ENCODE results near the gene ADAP1. TPM values are rescaled to one million over a fixed set of nuclear protein-coding genes. Genes with fewer than 3 reads are reported as not detected.

ADAP1 gene
- total RNA-seq, 3 donors from 2014 or later = 7.5 to 15.5 (median 14.0) TPM

- DNase-seq (ENCODE audit: low spot score in 2 of 2) = no peak
- Histone ChIP-seq H3K27me3 (peaks cover 7 to 52% of the 10 kb centered on the region in 2 donors), H3K27ac (no peak within 1 kb of the TSS), H3K9me3 (no peaks in the 10 kb centered on the region), H3K4me3 (no peak within 1 kb of the TSS), H3K36me3 (no peaks in the 10 kb centered on the region), H3K4me1 (no peaks in the 10 kb centered on the region)
- TF ChIP-seq POLR2AphosphoS5 (IDR thresholded peaks at IDR 0.05) (no peak), CTCF (IDR thresholded peaks at IDR 0.05) (no peak), POLR2A (IDR thresholded peaks at IDR 0.05) (no peak)
- intact Hi-C loops (cut with DNase I; ENCODE audit: low total_unique reads) = no loop called here
Measured at GRCh38 chr7:983004-983615, 28.6 kb upstream of the ADAP1 start, which contains the start of gene CYP2W1. Gene CYP2W1, plus strand, starts transcription at chr7:983181. Its CDS starts 31 bp downstream, at chr7:983212.

GRCh38 chr7:982511-983003, 28.1 kb upstream of the ADAP1 start:
- Histone ChIP-seq H3K4me3 (no peak overlapping the region), H3K36me3 (no peaks in the 10 kb centered on the region), H3K9me3 (no peaks in the 10 kb centered on the region), H3K4me1 (no peaks in the 10 kb centered on the region), H3K27ac (no peak overlapping the region), H3K27me3 (peaks cover 2 to 47% of the 10 kb centered on the region in 2 donors)
- no peak for DNase-seq (ENCODE audit: low spot score in 2 of 2)
- intact Hi-C loops (cut with DNase I; ENCODE audit: low total_unique reads) = no loop called here
- TF ChIP-seq POLR2A (IDR thresholded peaks at IDR 0.05) (no peak), POLR2AphosphoS5 (IDR thresholded peaks at IDR 0.05) (no peak), CTCF (IDR thresholded peaks at IDR 0.05) (no peak)

GRCh38 chr7:981793-982510, 27.5 kb upstream of the ADAP1 start:
- H3K27me3 ChIP-seq = peaks cover 0 to 41% of the 10 kb centered on the region in 2 donors
- intact Hi-C loops (cut with DNase I; ENCODE audit: low total_unique reads) = no loop called here
- no peaks in the 10 kb centered on the region for H3K36me3 ChIP-seq
- no peaks in the 10 kb centered on the region for H3K9me3 ChIP-seq
- TF ChIP-seq CTCF (IDR thresholded peaks at IDR 0.05) = no peak
- TF ChIP-seq POLR2A (IDR thresholded peaks at IDR 0.05) = no peak
- H3K27ac ChIP-seq = no peak overlapping the region
- H3K4me1 ChIP-seq = no peaks in the 10 kb centered on the region
- H3K4me3 ChIP-seq = no peak overlapping the region
- no peak for DNase-seq (ENCODE audit: low spot score in 2 of 2)

- no peak overlapping the region for H3K27ac ChIP-seq
- TF ChIP-seq POLR2AphosphoS5 (IDR thresholded peaks at IDR 0.05) = no peak
- intact Hi-C loops (cut with DNase I; ENCODE audit: low total_unique reads) = no loop called here
Measured at GRCh38 chr7:979886-980571, 25.5 kb upstream of the ADAP1 start.

GRCh38 chr7:979151-979550, 24.7 kb upstream of the ADAP1 start:
- TF ChIP-seq CTCF (IDR thresholded peaks at IDR 0.05) (no peak), POLR2AphosphoS5 (IDR thresholded peaks at IDR 0.05) (no peak), POLR2A (IDR thresholded peaks at IDR 0.05) (no peak)
- Histone ChIP-seq H3K27me3 (peaks cover 0 to 15% of the 10 kb centered on the region in 2 donors), H3K4me1 (no peaks in the 10 kb centered on the region), H3K4me3 (no peak overlapping the region), H3K27ac (no peak overlapping the region), H3K9me3 (no peaks in the 10 kb centered on the region), H3K36me3 (no peaks in the 10 kb centered on the region)
- intact Hi-C loops (cut with DNase I; ENCODE audit: low total_unique reads) = no loop called here
- no peak for DNase-seq (ENCODE audit: low spot score in 2 of 2)

More at GRCh38 chr7:979886-980571, 25.5 kb upstream of the ADAP1 start:
- Histone ChIP-seq H3K9me3 (no peaks in the 10 kb centered on the region), H3K4me3 (no peak overlapping the region), H3K27me3 (peaks cover 0 to 24% of the 10 kb centered on the region in 2 donors), H3K4me1 (no peaks in the 10 kb centered on the region), H3K36me3 (no peaks in the 10 kb centered on the region)
- DNase-seq (ENCODE audit: low spot score in 2 of 2) = no peak
